ENCODE measurements around the gene SETD5. TPM values are rescaled to one million over a fixed set of nuclear protein-coding genes. Genes with fewer than 3 reads are reported as not detected.

The SETD5 gene
- total and polyA plus RNA-seq, 2 donors (not counting 1 experiment from before 2014, with no cell fraction given), result 64.2 to 201 TPM

DNA sequence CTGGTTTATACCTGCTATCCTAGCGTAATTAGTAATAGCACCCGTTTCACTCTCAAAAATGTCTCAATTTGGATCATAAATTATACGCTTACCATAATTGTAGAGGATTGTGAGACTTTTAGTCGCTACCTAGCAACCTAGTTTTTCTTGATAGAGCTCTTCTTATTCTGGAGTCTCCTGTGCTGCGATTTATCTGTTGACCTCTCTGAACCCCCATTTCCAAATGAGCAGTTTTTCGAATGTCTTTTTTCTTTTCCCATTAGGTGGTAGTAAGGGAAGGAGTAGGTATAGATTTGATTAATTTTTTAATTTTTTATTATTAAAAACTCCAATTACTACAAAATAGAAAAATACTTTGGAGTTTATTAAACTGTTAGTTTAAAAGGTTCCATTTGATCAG, 10.6 kb downstream of the SETD5 start:
- Mint-ChIP-seq H3K27ac (no peak overlapping the region), H3K9me3 (ENCODE audit: insufficient read depth) (peaks cover 2% of the 10 kb centered on the region), H3K27me3 (no peaks in the 10 kb centered on the region), H3K4me1 (peaks cover 67% of the 10 kb centered on the region), H3K4me3 (no peak overlapping the region)
- CTCF ChIA-PET, result no interaction called here
- Histone ChIP-seq H3K9ac (ENCODE audit: low read length) (no peak overlapping the region), H3K4me2 (replicated peaks; ENCODE audit: low read depth, low read length, poor library complexity, severe bottlenecking) (no peak overlapping the region), H3K4me1 (ENCODE audit: control insufficient read depth in 2 of 2, insufficient read depth in 2 of 2, low read length in 2 of 2) (peaks cover 41 to 59% of the 10 kb centered on the region in 2 donors), H3K79me2 (ENCODE audit: control insufficient read depth, insufficient read depth, low read length) (peaks cover 97% of the 10 kb centered on the region), H3K9me3 (ENCODE audit: control extremely low read depth in 1 of 3, control insufficient read depth in 2 of 3, insufficient read depth in 1 of 3, low read length in 2 of 3) (no peaks in the 10 kb centered on the region), H2AFZ (ENCODE audit: insufficient read depth, low read depth, low read length, poor library complexity, severe bottlenecking) (no peak overlapping the region), H3K36me3 (replicated peaks in 1 of 2; ENCODE audit: control extremely low read depth in 1 of 2, control insufficient read depth in 1 of 2, extremely low read depth in 1 of 2, insufficient read depth in 2 of 2, low read length in 1 of 2) (peaks cover 0 to 2% of the 10 kb centered on the region in 2 experiments), H4K20me1 (ENCODE audit: control insufficient read depth, insufficient read depth, low read length, poor library complexity, severe bottlenecking) (peaks cover 48% of the 10 kb centered on the region), H3K27ac (ENCODE audit: low read length in 2 of 2) (peak overlapping the region in 1 of 2 donors; percentile 48), H3K27me3 (replicated peaks in 1 of 4; ENCODE audit: control extremely low read depth in 1 of 4, control insufficient read depth in 3 of 4, insufficient read depth in 4 of 4, low read length in 3 of 4) (no peaks in the 10 kb centered on the region), H3K4me3 (ENCODE audit: control extremely low read depth in 1 of 5, extremely low read depth in 1 of 5, insufficient read depth in 1 of 5, low read depth in 2 of 5, low read length in 4 of 5) (no peak overlapping the region)
- no peak for TF ChIP-seq EZH2 (IDR thresholded peaks at IDR 0.05; ENCODE audit: borderline replicate concordance, insufficient read depth, low read depth, low read length, poor library complexity, severe bottlenecking)
- TF ChIP-seq, protein P1, sequence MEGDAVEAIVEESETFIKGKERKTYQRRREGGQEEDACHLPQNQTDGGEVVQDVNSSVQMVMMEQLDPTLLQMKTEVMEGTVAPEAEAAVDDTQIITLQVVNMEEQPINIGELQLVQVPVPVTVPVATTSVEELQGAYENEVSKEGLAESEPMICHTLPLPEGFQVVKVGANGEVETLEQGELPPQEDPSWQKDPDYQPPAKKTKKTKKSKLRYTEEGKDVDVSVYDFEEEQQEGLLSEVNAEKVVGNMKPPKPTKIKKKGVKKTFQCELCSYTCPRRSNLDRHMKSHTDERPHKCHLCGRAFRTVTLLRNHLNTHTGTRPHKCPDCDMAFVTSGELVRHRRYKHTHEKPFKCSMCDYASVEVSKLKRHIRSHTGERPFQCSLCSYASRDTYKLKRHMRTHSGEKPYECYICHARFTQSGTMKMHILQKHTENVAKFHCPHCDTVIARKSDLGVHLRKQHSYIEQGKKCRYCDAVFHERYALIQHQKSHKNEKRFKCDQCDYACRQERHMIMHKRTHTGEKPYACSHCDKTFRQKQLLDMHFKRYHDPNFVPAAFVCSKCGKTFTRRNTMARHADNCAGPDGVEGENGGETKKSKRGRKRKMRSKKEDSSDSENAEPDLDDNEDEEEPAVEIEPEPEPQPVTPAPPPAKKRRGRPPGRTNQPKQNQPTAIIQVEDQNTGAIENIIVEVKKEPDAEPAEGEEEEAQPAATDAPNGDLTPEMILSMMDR (IDR thresholded peaks at IDR 0.05), result no peak
- DNase-seq (no peak), ATAC-seq (ENCODE audit: low read depth) (no peak)
- intact Hi-C loops (cut with micrococcal nuclease), result no loop called here
- WGBS (ENCODE audit: insufficient coverage), result no CpG with 5 or more reads among the region's 6 CpGs
- POLR2A ChIA-PET, result no interaction called here

- no peak overlapping the region for H3K4me2 ChIP-seq (replicated peaks; ENCODE audit: low read depth, low read length, poor library complexity, severe bottlenecking)
- peaks cover 0 to under 1% (median 0%) of the 10 kb centered on the region in 3 donors for H3K9me3 ChIP-seq (ENCODE audit: control extremely low read depth in 1 of 3, control insufficient read depth in 2 of 3, insufficient read depth in 1 of 3, low read length in 2 of 3)
- H2AFZ ChIP-seq (ENCODE audit: insufficient read depth, low read depth, low read length, poor library complexity, severe bottlenecking), result no peak overlapping the region
- Mint-ChIP-seq H3K4me1 (peaks cover 65% of the 10 kb centered on the region), H3K9me3 (ENCODE audit: insufficient read depth) (peaks cover 2% of the 10 kb centered on the region), H3K4me3 (no peak overlapping the region), H3K27ac (no peak overlapping the region), H3K27me3 (no peaks in the 10 kb centered on the region)
- DNase-seq, result no peak
- H3K27me3 ChIP-seq (replicated peaks in 1 of 4; ENCODE audit: control extremely low read depth in 1 of 4, control insufficient read depth in 3 of 4, insufficient read depth in 4 of 4, low read length in 3 of 4), result no peaks in the 10 kb centered on the region
- WGBS (ENCODE audit: insufficient coverage), result no CpG with 5 or more reads among the region's 1 CpG
- peaks cover 48% of the 10 kb centered on the region for H4K20me1 ChIP-seq (ENCODE audit: control insufficient read depth, insufficient read depth, low read length, poor library complexity, severe bottlenecking)
- peaks cover 97% of the 10 kb centered on the region for H3K79me2 ChIP-seq (ENCODE audit: control insufficient read depth, insufficient read depth, low read length)
- H3K27ac ChIP-seq (ENCODE audit: low read length in 2 of 2), result peak overlapping the region in 1 of 2 donors; percentile 42
- ATAC-seq (ENCODE audit: low read depth), result no peak
- no peak overlapping the region for H3K9ac ChIP-seq (ENCODE audit: low read length)
- H3K36me3 ChIP-seq (replicated peaks in 1 of 2; ENCODE audit: control extremely low read depth in 1 of 2, control insufficient read depth in 1 of 2, extremely low read depth in 1 of 2, insufficient read depth in 2 of 2, low read length in 1 of 2), result peaks cover 0 to 2% of the 10 kb centered on the region in 2 experiments
- ChIA-PET CTCF (interaction anchor here (1.1 kb wide), 1 partner anchor 36 kb away, joined by 3 read pairs; no protein-coding TSS in a partner anchor), POLR2A (no interaction called here)
- intact Hi-C loops (cut with micrococcal nuclease), result no loop called here
- H3K4me3 ChIP-seq (ENCODE audit: control extremely low read depth in 1 of 5, extremely low read depth in 1 of 5, insufficient read depth in 1 of 5, low read depth in 2 of 5, low read length in 4 of 5), result no peak overlapping the region
- TF ChIP-seq, protein P1 (IDR thresholded peaks at IDR 0.05), result no peak
- TF ChIP-seq EZH2 (IDR thresholded peaks at IDR 0.05; ENCODE audit: borderline replicate concordance, insufficient read depth, low read depth, low read length, poor library complexity, severe bottlenecking), result no peak
- peaks cover 38 to 55% of the 10 kb centered on the region in 2 donors for H3K4me1 ChIP-seq (ENCODE audit: control insufficient read depth in 2 of 2, insufficient read depth in 2 of 2, low read length in 2 of 2)
These were observed 11.1 kb downstream of the SETD5 start for GRCh38 chr3:9408546-9408945.

Data from B cell (primary cell).